ENCODE measurements around the gene AUTS2. TPM values are rescaled to one million over a fixed set of nuclear protein-coding genes. Genes with fewer than 3 reads are reported as not detected.

Gene AUTS2
- total and polyA plus RNA-seq, 2 of the 8 experiments (the other 6 are each of a cell fraction or from before 2014, with no cell fraction given) = 25.9 to 101 TPM

DNA sequence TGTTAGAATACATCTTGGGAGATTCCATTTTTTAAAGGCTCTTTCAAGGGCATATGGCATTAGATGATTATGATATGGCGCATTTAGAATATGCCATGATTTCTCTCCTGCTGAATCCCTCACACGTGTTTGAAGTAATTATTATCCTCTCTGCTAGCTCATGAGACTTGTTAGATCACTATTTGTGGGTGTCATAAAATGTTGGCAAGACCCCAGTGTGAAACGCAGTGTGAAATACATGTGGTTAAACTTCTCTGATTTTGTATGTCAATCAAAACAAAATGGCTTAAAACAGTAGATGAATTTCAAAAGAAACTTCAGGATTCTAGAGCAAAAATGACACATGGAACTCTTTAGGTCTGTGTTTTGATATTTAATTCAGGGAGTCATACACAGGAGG, 560.8 kb downstream of the AUTS2 start:
- Histone ChIP-seq H4K20me1 (replicated peaks in 1 of 2; ENCODE audit: control insufficient read depth in 1 of 2, insufficient read depth in 2 of 2, low read length in 2 of 2) (no peaks in the 10 kb centered on the region), H4K5ac (ENCODE audit: insufficient read length, low read depth, low read length) (no peak overlapping the region), H3K27me3 (replicated peaks in 1 of 4; ENCODE audit: control insufficient read depth in 3 of 4, extremely low read depth in 1 of 4, insufficient read depth in 3 of 4, low read length in 3 of 4) (no peaks in the 10 kb centered on the region), H3K56ac (replicated peaks; ENCODE audit: insufficient read length, low read depth, low read length) (no peak overlapping the region), H2BK120ac (replicated peaks; ENCODE audit: low read depth, low read length) (no peak overlapping the region), H2BK20ac (ENCODE audit: low read length) (no peak overlapping the region), H3K23ac (ENCODE audit: insufficient read length) (no peak overlapping the region), H2BK12ac (ENCODE audit: low read depth, low read length) (no peak overlapping the region), H3K36me3 (ENCODE audit: control insufficient read depth in 2 of 4, insufficient read depth in 4 of 4, low read length in 3 of 4) (no peaks in the 10 kb centered on the region), H3K4ac (replicated peaks; ENCODE audit: insufficient read length, low read depth, low read length) (no peak overlapping the region), H3K18ac (ENCODE audit: extremely low read depth, low read length) (no peak overlapping the region), H3K4me3 (ENCODE audit: extremely low read depth in 1 of 4, insufficient read depth in 2 of 4, low read depth in 3 of 4, low read length in 4 of 4) (no peak overlapping the region), H3K23me2 (ENCODE audit: low read depth, low read length) (no peaks in the 10 kb centered on the region), H2AFZ (ENCODE audit: low read length) (no peak overlapping the region), H3K9ac (replicated peaks in 1 of 4; ENCODE audit: extremely low read depth in 1 of 4, low read depth in 3 of 4, low read length in 3 of 4) (no peak overlapping the region), H3K14ac (ENCODE audit: insufficient read length) (no peak overlapping the region), H2AK5ac (ENCODE audit: low read depth, low read length) (no peak overlapping the region), H3K9me3 (ENCODE audit: insufficient read depth in 2 of 2, low read depth in 1 of 2, low read length in 1 of 2) (no peaks in the 10 kb centered on the region), H3K79me1 (ENCODE audit: low read depth, low read length) (no peaks in the 10 kb centered on the region), H2BK5ac (ENCODE audit: low read depth, low read length) (no peak overlapping the region), H3K27ac (ENCODE audit: low read depth, low read length) (no peak overlapping the region), H4K91ac (replicated peaks; ENCODE audit: insufficient read length, low read length) (no peak overlapping the region), H3K4me2 (ENCODE audit: insufficient read depth in 1 of 2, low read depth in 2 of 2, low read length in 2 of 2) (no peak overlapping the region), H4K8ac (ENCODE audit: extremely low read depth, insufficient read depth, low read length) (no peak overlapping the region), H3K4me1 (replicated peaks in 1 of 4; ENCODE audit: control insufficient read depth in 3 of 4, insufficient read depth in 4 of 4, low read length in 3 of 4) (peaks cover 4 to 16% (median 8%) of the 10 kb centered on the region in 4 experiments; a peak in 5 of 7 replicates), H2BK15ac (ENCODE audit: low read length) (no peak overlapping the region), H3K79me2 (ENCODE audit: control insufficient read depth in 1 of 2, insufficient read depth in 2 of 2, low read length in 2 of 2) (no peaks in the 10 kb centered on the region)
- CTCF ChIA-PET (ENCODE audit: partially characterized antibody) = interaction anchor here (0.6 kb wide), 1 partner anchor 602 kb away, joined by 3 read pairs; no protein-coding TSS in a partner anchor
- no peak for FAIRE-seq
- no peak for TF ChIP-seq BCL11A (IDR thresholded peaks at IDR 0.05; ENCODE audit: low read depth in 2 of 2, low read length in 2 of 2)
- TF ChIP-seq TAF1 (IDR thresholded peaks at IDR 0.05; ENCODE audit: low read depth, low read length) = no peak
- no peak for TF ChIP-seq CBX8 (IDR thresholded peaks at IDR 0.05; ENCODE audit: borderline replicate concordance, low read depth, low read length)
- TF ChIP-seq SIN3A (conservative IDR thresholded peaks at IDR 0.05 in 1 of 2, IDR thresholded peaks at IDR 0.05 in 1 of 2; ENCODE audit: low read depth in 1 of 2, low read length in 2 of 2) = no peak
- no peak for TF ChIP-seq ASH2L (IDR thresholded peaks at IDR 0.05; ENCODE audit: low read length)
- TF ChIP-seq BRCA1 (IDR thresholded peaks at IDR 0.05; ENCODE audit: low read depth, low read length) = no peak
- TF ChIP-seq RBBP5 (IDR thresholded peaks at IDR 0.05; ENCODE audit: borderline replicate concordance, low read depth, low read length) = no peak
- TF ChIP-seq, protein P1, sequence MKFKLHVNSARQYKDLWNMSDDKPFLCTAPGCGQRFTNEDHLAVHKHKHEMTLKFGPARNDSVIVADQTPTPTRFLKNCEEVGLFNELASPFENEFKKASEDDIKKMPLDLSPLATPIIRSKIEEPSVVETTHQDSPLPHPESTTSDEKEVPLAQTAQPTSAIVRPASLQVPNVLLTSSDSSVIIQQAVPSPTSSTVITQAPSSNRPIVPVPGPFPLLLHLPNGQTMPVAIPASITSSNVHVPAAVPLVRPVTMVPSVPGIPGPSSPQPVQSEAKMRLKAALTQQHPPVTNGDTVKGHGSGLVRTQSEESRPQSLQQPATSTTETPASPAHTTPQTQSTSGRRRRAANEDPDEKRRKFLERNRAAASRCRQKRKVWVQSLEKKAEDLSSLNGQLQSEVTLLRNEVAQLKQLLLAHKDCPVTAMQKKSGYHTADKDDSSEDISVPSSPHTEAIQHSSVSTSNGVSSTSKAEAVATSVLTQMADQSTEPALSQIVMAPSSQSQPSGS (IDR thresholded peaks at IDR 0.05; ENCODE audit: low read length) = no peak
- no peak for TF ChIP-seq SIX5 (IDR thresholded peaks at IDR 0.05; ENCODE audit: low read depth, low read length)
- TF ChIP-seq RNF2 (IDR thresholded peaks at IDR 0.05; ENCODE audit: borderline replicate concordance, low read depth, low read length, missing control alignments, poor library complexity, severe bottlenecking) = no peak
- no peak for TF ChIP-seq EP300 (IDR thresholded peaks at IDR 0.05; ENCODE audit: borderline replicate concordance in 1 of 2, low read depth in 2 of 2, low read length in 2 of 2)
- POLR2A ChIA-PET (ENCODE audit: partially characterized antibody) = no interaction called here
- WGBS, 2 experiments (ENCODE audit: extremely low coverage in 1 of 2, insufficient coverage in 1 of 2, insufficient read length in 1 of 2, insufficient replicate concordance in 2 of 2, low coverage in 1 of 2, low lambda C conversion rate in 2 of 2, missing lambda C conversion rate in 1 of 2) = 84% methylated on average over 3 of the region's 3 CpGs; no CpG with 5 or more reads in 1 of the 2 experiments
- no peak for DNase-seq (ENCODE audit: low read depth in 1 of 2, low spot score in 2 of 2)
